Measurements from ENCODE around the gene LLGL1.
A peak's percentile ranks its signal among the peaks of the same experiment; 100 is the strongest.

Gene LLGL1

DNA sequence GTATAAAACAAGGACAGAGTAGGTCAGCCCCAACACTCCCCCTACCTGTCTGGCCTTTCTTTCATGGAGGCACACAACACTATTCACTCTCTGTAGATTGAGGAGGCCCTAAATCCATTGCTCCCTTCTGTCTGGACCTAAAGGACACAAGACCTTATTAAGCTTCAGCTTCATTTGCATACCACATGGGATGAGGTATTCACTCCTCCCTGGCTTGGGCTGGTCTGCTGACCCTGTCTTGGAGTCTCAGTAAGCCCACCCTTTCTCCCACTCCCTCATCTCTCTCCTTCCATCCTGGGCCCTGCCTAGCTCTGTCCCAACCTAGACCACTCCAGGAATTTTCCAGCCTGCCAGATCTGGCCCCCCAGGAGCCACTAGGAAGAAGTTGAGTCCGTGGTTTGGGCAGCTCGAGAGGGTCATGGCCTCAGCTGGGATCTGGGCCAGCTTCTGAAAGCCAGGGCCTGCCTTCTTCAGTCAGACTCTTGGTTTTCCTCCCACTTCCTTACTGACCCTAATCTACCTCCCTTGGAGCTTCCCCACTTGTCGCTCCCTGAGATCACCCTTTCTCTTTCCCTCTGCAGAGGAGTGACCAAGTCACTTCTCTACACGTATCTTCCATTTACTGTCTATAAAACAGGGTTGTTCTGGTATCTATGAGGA, 6.5 kb upstream of the LLGL1 start:
- Histone ChIP-seq H3K4me2 (ENCODE audit: low read depth, low read length, poor library complexity, severe bottlenecking) (no peak overlapping the region), H3K9ac (ENCODE audit: low read depth, low read length, poor library complexity, severe bottlenecking) (no peak overlapping the region), H3K9me3 (ENCODE audit: insufficient read depth, low read depth, low read length) (no peaks in the 10 kb centered on the region), H2AFZ (ENCODE audit: low read length) (no peak overlapping the region), H3K79me2 (ENCODE audit: insufficient read depth, low read length) (no peaks in the 10 kb centered on the region), H3K4me3 (ENCODE audit: low read length, poor library complexity, severe bottlenecking) (no peak overlapping the region), H3K9me2 (replicated peaks; ENCODE audit: low read depth, low read length) (no peaks in the 10 kb centered on the region), H3F3A (ENCODE audit: low read depth) (no peaks in the 10 kb centered on the region), H3K4me1 (ENCODE audit: insufficient read depth, low read length, poor library complexity, severe bottlenecking) (no peaks in the 10 kb centered on the region), H3K27me3 (ENCODE audit: insufficient read depth, low read length, poor library complexity, severe bottlenecking) (no peaks in the 10 kb centered on the region), H3K36me3 (ENCODE audit: insufficient read depth, low read length) (no peaks in the 10 kb centered on the region), H4K20me1 (ENCODE audit: insufficient read depth, low read length, poor library complexity, severe bottlenecking) (no peaks in the 10 kb centered on the region)
- no peak for TF ChIP-seq EZH2phosphoT487 (IDR thresholded peaks at IDR 0.05; ENCODE audit: borderline replicate concordance)
- TF ChIP-seq, protein P1, sequence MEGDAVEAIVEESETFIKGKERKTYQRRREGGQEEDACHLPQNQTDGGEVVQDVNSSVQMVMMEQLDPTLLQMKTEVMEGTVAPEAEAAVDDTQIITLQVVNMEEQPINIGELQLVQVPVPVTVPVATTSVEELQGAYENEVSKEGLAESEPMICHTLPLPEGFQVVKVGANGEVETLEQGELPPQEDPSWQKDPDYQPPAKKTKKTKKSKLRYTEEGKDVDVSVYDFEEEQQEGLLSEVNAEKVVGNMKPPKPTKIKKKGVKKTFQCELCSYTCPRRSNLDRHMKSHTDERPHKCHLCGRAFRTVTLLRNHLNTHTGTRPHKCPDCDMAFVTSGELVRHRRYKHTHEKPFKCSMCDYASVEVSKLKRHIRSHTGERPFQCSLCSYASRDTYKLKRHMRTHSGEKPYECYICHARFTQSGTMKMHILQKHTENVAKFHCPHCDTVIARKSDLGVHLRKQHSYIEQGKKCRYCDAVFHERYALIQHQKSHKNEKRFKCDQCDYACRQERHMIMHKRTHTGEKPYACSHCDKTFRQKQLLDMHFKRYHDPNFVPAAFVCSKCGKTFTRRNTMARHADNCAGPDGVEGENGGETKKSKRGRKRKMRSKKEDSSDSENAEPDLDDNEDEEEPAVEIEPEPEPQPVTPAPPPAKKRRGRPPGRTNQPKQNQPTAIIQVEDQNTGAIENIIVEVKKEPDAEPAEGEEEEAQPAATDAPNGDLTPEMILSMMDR (conservative IDR thresholded peaks at IDR 0.05; ENCODE audit: low read length): no peak

DNA sequence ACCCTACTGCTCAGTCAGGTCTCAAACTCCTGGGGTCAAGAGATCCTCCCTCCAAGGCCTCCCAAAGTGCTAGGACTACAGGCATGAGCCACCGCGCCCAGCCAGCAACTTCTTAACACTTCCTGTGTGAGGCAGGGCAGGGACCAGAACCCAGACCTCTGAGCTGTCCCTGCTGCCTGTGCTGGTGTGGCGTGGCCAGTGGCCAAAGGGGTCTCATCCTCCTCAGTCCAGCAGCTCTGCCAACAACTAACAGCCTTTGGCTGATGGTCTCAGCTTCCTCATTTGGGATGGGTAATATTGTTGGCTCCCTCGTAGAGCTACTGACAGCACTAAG, 1.4 kb upstream of the LLGL1 start:
- H3K4me2 ChIP-seq (ENCODE audit: low read depth, low read length, poor library complexity, severe bottlenecking): no peak overlapping the region
- H3K9me2 ChIP-seq (replicated peaks; ENCODE audit: low read depth, low read length): no peaks in the 10 kb centered on the region
- H3K4me1 ChIP-seq (ENCODE audit: insufficient read depth, low read length, poor library complexity, severe bottlenecking): peaks cover 21% of the 10 kb centered on the region
- H4K20me1 ChIP-seq (ENCODE audit: insufficient read depth, low read length, poor library complexity, severe bottlenecking): peaks cover 7% of the 10 kb centered on the region
- no peaks in the 10 kb centered on the region for H3K27me3 ChIP-seq (ENCODE audit: insufficient read depth, low read length, poor library complexity, severe bottlenecking)
- H3K9me3 ChIP-seq (ENCODE audit: insufficient read depth, low read depth, low read length): no peaks in the 10 kb centered on the region
- H3K9ac ChIP-seq (ENCODE audit: low read depth, low read length, poor library complexity, severe bottlenecking): no peak overlapping the region
- no peak overlapping the region for H2AFZ ChIP-seq (ENCODE audit: low read length)
- TF ChIP-seq, protein P1 (conservative IDR thresholded peaks at IDR 0.05; ENCODE audit: low read length): no peak
- TF ChIP-seq EZH2phosphoT487 (IDR thresholded peaks at IDR 0.05; ENCODE audit: borderline replicate concordance): no peak
- no peaks in the 10 kb centered on the region for H3K36me3 ChIP-seq (ENCODE audit: insufficient read depth, low read length)
- H3K79me2 ChIP-seq (ENCODE audit: insufficient read depth, low read length): peaks cover 29% of the 10 kb centered on the region
- H3K4me3 ChIP-seq (ENCODE audit: low read length, poor library complexity, severe bottlenecking): no peak overlapping the region
- no peaks in the 10 kb centered on the region for H3F3A ChIP-seq (ENCODE audit: low read depth)

DNA sequence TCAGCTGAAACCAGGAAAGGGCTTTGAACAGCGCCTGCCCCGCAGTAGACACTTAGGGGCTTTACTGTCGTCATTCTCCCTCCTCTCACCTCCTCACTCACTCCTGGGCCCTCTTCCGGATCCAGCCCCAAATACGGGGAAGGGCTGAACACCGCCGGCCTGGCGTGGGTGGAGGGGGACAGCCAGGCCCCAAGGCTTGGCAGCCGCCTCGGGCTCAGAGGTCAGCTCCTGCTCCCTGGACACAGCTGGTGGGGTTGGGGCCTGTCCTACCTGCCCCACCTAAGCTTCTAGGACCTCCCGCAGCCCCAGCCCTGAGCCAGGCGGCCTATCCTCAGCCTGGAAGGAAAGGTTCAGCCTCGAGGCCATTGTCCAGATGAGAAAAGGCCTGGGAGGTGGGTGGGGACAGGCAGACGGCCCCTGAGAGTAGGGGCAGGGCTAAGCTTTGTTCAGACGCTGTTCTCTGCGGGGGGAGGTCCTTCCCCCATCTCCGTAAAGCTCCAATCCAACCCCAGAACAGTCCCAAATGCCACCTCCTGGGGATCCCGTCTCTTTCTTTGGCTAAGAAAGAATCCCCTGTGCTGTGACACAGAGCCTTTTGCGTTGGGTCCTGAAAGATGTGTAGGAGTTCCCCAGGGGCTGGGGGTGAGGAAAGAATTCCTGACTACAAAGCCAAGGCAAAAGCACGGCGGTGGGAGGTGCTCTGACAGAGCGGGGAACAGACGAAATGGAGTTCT, 881 bp upstream of the LLGL1 start:
- H3K27me3 ChIP-seq (ENCODE audit: insufficient read depth, low read length, poor library complexity, severe bottlenecking): no peaks in the 10 kb centered on the region
- no peaks in the 10 kb centered on the region for H3K36me3 ChIP-seq (ENCODE audit: insufficient read depth, low read length)
- H3K4me2 ChIP-seq (ENCODE audit: low read depth, low read length, poor library complexity, severe bottlenecking): peak overlapping the region; percentile 83
- H3K9ac ChIP-seq (ENCODE audit: low read depth, low read length, poor library complexity, severe bottlenecking): peak overlapping the region; percentile 61
- peaks cover 7% of the 10 kb centered on the region for H4K20me1 ChIP-seq (ENCODE audit: insufficient read depth, low read length, poor library complexity, severe bottlenecking)
- H2AFZ ChIP-seq (ENCODE audit: low read length): peak overlapping the region; percentile 96
- no peaks in the 10 kb centered on the region for H3K9me2 ChIP-seq (replicated peaks; ENCODE audit: low read depth, low read length)
- peaks cover 29% of the 10 kb centered on the region for H3K79me2 ChIP-seq (ENCODE audit: insufficient read depth, low read length)
- TF ChIP-seq, protein P1 (conservative IDR thresholded peaks at IDR 0.05; ENCODE audit: low read length): no peak
- TF ChIP-seq EZH2phosphoT487 (IDR thresholded peaks at IDR 0.05; ENCODE audit: borderline replicate concordance): no peak
- H3K9me3 ChIP-seq (ENCODE audit: insufficient read depth, low read depth, low read length): no peaks in the 10 kb centered on the region
- peak overlapping the region; percentile 69 for H3K4me3 ChIP-seq (ENCODE audit: low read length, poor library complexity, severe bottlenecking)
- no peaks in the 10 kb centered on the region for H3F3A ChIP-seq (ENCODE audit: low read depth)
- H3K4me1 ChIP-seq (ENCODE audit: insufficient read depth, low read length, poor library complexity, severe bottlenecking): peaks cover 22% of the 10 kb centered on the region

Data from Loucy (cell line).